Mesodermal cell (in vitro differentiated cells): ENCODE measurements around the gene ADARB2.
"Not testable (repeated sequence)": the region's sequence is repeated elsewhere in the genome, so short reads cannot be mapped to it uniquely, and the experiment has no call there.

Experiments used
- H3K27ac ChIP-seq: 2 replicates; pipeline ENCODE4 v1.7.0; 2013; ENCODE audit warnings: mild to moderate bottlenecking, low read depth, low read length, moderate library complexity; ENCODE audit not compliant: severe bottlenecking
- H3K36me3 ChIP-seq: 2 replicates; pipeline ENCODE4 v1.7.1; 2013; ENCODE audit warnings: mild to moderate bottlenecking, low read length, moderate library complexity; ENCODE audit not compliant: control insufficient read depth, insufficient read depth
- H3K4me1 ChIP-seq: one replicate; pipeline ENCODE4 v1.7.1; 2013; ENCODE audit warnings: mild to moderate bottlenecking, low read length; ENCODE audit not compliant: insufficient read depth, control insufficient read depth, poor library complexity, severe bottlenecking
- H3K4me3 ChIP-seq: 2 replicates; pipeline ENCODE4 v1.7.0; 2013; ENCODE audit warnings: low read length, control low read depth, mild to moderate bottlenecking; ENCODE audit not compliant: insufficient read depth, poor library complexity, severe bottlenecking; ENCODE audit errors: extremely low read depth
- H3K9me3 ChIP-seq: 2 replicates; pipeline ENCODE4 v1.7.1; 2013; ENCODE audit warnings: mild to moderate bottlenecking, low read length, moderate library complexity; ENCODE audit not compliant: control insufficient read depth
- WGBS, 2 experiments: methylation state at CpG; one replicate each; pipeline ENCODE4 v1.1.5; 2013; ENCODE audit warnings: missing lambda C conversion rate in 2 of 2; ENCODE audit not compliant: insufficient coverage in 2 of 2; 5-methylcytosine and 5-hydroxymethylcytosine counted together

Gene ADARB2

GRCh38 chr10:1255600-1256431 lies 481.5 kb downstream of the ADARB2 start:
- Histone ChIP-seq H3K36me3 (no peaks in the 10 kb centered on the region), H3K4me3 (no peak overlapping the region), H3K9me3 (no peaks in the 10 kb centered on the region), H3K27ac (no peak overlapping the region), H3K4me1 (no peaks in the 10 kb centered on the region)
- 90 to 95% methylated on average over 9 of the region's 10 CpGs for WGBS, 2 experiments

DNA sequence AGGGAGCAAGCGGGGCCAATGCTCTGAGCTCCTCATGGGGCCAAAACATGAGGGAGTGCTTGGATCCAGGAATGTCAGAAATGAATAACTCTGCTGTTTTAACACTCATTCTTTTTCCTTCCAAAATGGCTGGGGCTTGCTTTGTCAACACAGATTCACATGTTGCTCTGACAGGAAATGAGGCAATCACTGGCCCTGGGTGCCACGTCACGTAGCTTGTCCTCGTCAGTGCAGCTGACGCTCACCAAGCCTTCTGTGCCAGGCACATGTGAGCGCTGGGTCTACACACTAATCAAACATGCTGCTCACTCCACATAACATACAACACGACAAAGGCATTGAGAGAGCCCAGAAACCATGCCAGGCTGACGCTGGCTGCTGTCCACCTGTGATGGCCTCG lies 482.2 kb downstream of the ADARB2 start:
- H3K9me3 ChIP-seq, result no peaks in the 10 kb centered on the region
- H3K4me1 ChIP-seq, result no peaks in the 10 kb centered on the region
- 81 to 96% methylated on average over 7 to 9 of the region's 9 CpGs for WGBS, 2 experiments
- H3K36me3 ChIP-seq, result no peaks in the 10 kb centered on the region
- no peak overlapping the region for H3K4me3 ChIP-seq
- H3K27ac ChIP-seq, result no peak overlapping the region

GRCh38 chr10:1253523-1254353 lies 483.6 kb downstream of the ADARB2 start:
- H3K4me1 ChIP-seq, result no peaks in the 10 kb centered on the region
- 93 to 96% methylated on average over 7 to 10 of the region's 11 CpGs for WGBS, 2 experiments
- no peaks in the 10 kb centered on the region for H3K36me3 ChIP-seq
- no peak overlapping the region for H3K27ac ChIP-seq
- H3K4me3 ChIP-seq, result no peak overlapping the region
- no peaks in the 10 kb centered on the region for H3K9me3 ChIP-seq

DNA sequence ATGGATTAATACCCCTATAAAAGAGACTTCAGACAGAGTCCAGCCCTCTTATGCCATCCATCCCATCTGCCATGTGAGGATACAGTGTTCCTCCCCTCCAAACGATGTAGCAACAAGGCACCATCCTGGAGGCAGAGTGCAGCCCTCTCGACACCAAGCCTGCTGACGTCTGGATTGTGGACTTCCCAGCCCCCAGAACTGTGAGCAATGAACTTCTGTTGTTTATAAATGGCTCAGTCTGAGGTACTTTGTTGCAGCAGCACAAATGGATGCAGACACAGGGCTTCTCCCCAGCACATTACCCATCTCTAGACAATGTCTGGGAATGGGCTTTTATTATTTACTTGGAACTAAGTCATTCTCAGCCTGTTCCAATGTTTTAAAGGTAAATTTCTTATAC lies 485.6 kb downstream of the ADARB2 start:
- no peaks in the 10 kb centered on the region for H3K4me1 ChIP-seq
- 60 to 100% methylated on average over 1 of the region's 3 CpGs for WGBS, 2 experiments
- no peak overlapping the region for H3K4me3 ChIP-seq
- H3K27ac ChIP-seq, result no peak overlapping the region
- H3K36me3 ChIP-seq, result no peaks in the 10 kb centered on the region
- H3K9me3 ChIP-seq, result no peaks in the 10 kb centered on the region

GRCh38 chr10:1249142-1249920 lies 488.0 kb downstream of the ADARB2 start:
- H3K9me3 ChIP-seq, result no peaks in the 10 kb centered on the region
- no peak overlapping the region for H3K4me3 ChIP-seq
- no peaks in the 10 kb centered on the region for H3K36me3 ChIP-seq
- 82% methylated on average over 5 of the region's 7 CpGs; no CpG with 5 or more reads in 1 of the 2 experiments for WGBS, 2 experiments
- H3K4me1 ChIP-seq, result no peaks in the 10 kb centered on the region
- no peak overlapping the region for H3K27ac ChIP-seq

DNA sequence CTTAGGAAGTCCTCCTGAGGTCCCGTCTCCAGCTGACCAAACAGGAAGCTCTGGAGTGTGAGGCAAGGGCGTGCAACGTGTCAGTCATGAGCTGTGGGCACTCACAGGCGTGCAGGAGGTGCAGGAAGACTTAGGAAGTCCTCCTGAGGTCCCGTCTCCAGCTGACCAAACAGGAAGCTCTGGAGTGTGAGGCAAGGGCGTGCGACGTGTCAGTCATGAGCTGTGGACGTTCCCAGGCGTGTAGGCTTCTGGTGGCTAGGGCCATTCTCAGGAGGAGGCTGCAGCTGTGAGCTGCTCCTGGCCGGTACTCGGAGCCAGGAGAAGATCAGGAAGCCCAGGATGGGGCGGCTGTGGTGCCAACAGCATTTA lies 489.1 kb downstream of the ADARB2 start:
- H3K4me3 ChIP-seq, H3K27ac ChIP-seq, H3K4me1 ChIP-seq, H3K36me3 ChIP-seq, H3K9me3 ChIP-seq: not testable (repeated sequence)
- WGBS, 2 experiments, result 90 to 93% methylated on average over 6 to 10 of the region's 13 CpGs

- WGBS, 2 experiments, result 90 to 92% methylated on average over 11 to 15 of the region's 17 CpGs
- Histone ChIP-seq H3K4me1 (peaks cover 8% of the 10 kb centered on the region), H3K36me3 (no peaks in the 10 kb centered on the region), H3K9me3 (no peaks in the 10 kb centered on the region), H3K4me3 (no peak overlapping the region), H3K27ac (no peak overlapping the region)
These were observed 489.6 kb downstream of the ADARB2 start for GRCh38 chr10:1247598-1248261.

DNA sequence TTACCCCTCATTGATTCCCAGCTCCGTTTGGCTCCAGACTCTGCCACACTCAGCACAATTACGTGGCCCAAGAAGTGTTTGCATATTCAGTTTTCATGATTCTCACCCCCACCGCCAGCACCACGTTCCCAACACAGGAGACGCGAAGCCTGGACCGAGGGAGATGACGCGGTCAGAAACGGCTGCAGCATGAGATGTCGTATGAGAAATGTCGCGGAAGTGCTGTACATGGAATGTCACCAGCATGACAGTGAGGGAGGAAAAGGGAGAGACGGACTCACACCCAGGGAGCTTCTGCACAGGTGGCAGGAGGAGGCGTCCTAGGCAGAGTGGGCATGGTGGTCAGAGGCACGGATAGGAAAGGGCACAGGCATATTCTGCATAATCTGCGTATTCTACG lies 492.8 kb downstream of the ADARB2 start:
- Histone ChIP-seq H3K9me3 (no peaks in the 10 kb centered on the region), H3K27ac (no peak overlapping the region), H3K4me1 (peaks cover 13% of the 10 kb centered on the region), H3K4me3 (no peak overlapping the region), H3K36me3 (no peaks in the 10 kb centered on the region)
- 94 to 96% methylated on average over 14 to 18 of the region's 18 CpGs for WGBS, 2 experiments

DNA sequence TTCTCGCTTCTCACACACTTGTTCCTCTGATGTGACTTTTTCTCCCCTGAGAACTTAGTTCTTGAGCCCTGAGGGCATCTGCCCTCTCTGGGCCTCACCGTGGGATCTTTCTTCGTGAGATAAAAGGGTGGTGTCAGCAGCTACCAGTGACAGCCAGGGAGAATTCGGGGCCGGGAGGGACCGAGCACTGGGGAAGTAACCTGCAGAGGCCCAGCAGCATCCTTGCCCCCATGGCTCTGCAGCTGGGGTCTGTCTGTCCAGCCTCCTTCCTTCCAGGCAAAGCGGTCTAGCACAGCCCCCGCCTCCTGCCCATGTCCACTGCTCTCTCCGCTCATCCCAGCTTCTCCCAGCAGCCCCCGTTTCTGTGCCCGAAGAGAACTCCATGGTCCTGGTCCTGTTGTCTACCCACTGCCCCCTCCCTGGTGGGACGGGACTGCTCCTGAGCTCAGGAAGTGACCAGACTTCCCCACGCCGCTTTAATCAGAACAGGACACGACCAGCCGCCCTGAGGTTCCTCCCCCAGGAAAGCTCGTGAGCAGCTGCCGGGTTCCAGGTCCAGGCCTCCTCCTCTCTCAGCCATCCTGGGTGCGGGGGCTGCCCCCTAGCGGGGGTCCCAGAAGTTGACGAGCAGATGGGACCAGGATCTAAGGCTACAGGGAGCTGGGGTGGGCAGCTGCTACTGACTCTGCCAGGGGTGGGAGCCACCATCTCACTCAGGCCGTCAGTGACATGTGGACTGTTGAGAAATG lies 493.7 kb downstream of the ADARB2 start:
- Histone ChIP-seq H3K27ac (no peak overlapping the region), H3K4me3 (no peak overlapping the region), H3K36me3 (no peaks in the 10 kb centered on the region), H3K9me3 (no peaks in the 10 kb centered on the region), H3K4me1 (peaks cover 13% of the 10 kb centered on the region)
- WGBS, 2 experiments, result 75 to 79% methylated on average over 17 to 19 of the region's 22 CpGs

DNA sequence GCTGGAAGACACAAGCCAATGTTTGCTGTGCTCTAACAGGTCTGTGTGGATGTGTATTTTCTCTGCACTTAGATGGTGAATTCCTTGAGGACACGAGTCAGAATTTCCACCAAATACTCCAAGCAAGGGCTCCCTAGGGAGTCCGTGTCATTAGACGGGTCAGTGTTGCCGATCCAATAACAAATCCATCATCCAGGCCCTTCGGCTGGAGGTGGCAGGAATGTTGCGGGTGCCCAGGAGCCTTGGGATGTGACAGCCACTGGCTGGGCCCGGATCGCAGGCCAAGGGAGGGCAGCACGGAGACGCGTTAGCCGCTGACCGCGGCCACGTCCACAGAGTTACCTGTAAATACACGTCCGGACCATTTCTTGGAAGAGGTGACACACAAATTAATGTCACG lies 494.4 kb downstream of the ADARB2 start:
- no peaks in the 10 kb centered on the region for H3K9me3 ChIP-seq
- no peak overlapping the region for H3K4me3 ChIP-seq
- peaks cover 13% of the 10 kb centered on the region for H3K4me1 ChIP-seq
- 86 to 87% methylated on average over 17 to 18 of the region's 18 CpGs for WGBS, 2 experiments
- H3K36me3 ChIP-seq, result no peaks in the 10 kb centered on the region
- H3K27ac ChIP-seq, result no peak overlapping the region
